Astrocyte (in vitro differentiated cells and primary cell): ENCODE data around the gene MIOS. TPM values are rescaled to one million over a fixed set of nuclear protein-coding genes. Genes with fewer than 3 reads are reported as not detected.

ENCODE experiments used
- DNase-seq: peaks from one replicate; pipeline ENCODE4 v3.0.0-alpha.2; 2010; ENCODE audit warnings: low read depth
- FAIRE-seq: peaks from 2 replicates; lab custom pipeline; 2011; peaks lifted over from hg19 to GRCh38; lab: Jason Lieb, UNC
- H2AFZ ChIP-seq: 2 replicates; pipeline ENCODE4 v1.6.0; 2012; ENCODE audit warnings: low read depth, low read length, inconsistent platforms
- H3K27ac ChIP-seq: 2 replicates; pipeline ENCODE4 v1.5.1; 2011; ENCODE audit warnings: low read depth, low read length, inconsistent platforms
- H3K27me3 ChIP-seq: 2 replicates; pipeline ENCODE4 v1.6.0; 2011; ENCODE audit warnings: low read length, inconsistent platforms; ENCODE audit not compliant: insufficient read depth
- H3K36me3 ChIP-seq: 2 replicates; pipeline ENCODE4 v1.5.1; 2011; ENCODE audit warnings: low read length, inconsistent platforms; ENCODE audit not compliant: insufficient read depth
- H3K4me1 ChIP-seq: 2 replicates; pipeline ENCODE4 v1.5.1; 2011; ENCODE audit warnings: low read length, inconsistent platforms; ENCODE audit not compliant: insufficient read depth
- H3K4me2 ChIP-seq: 2 replicates; pipeline ENCODE4 v1.6.0; 2012; ENCODE audit warnings: low read length, inconsistent platforms
- H3K4me3 ChIP-seq: 2 replicates; pipeline ENCODE4 v1.5.1; 2011; ENCODE audit warnings: low read depth, mild to moderate bottlenecking, low read length, inconsistent platforms; ENCODE audit not compliant: insufficient read depth
- H3K79me2 ChIP-seq: 2 replicates; pipeline ENCODE4 v1.6.0; 2012; ENCODE audit warnings: mild to moderate bottlenecking, low read length, inconsistent platforms; ENCODE audit not compliant: insufficient read depth
- H3K9ac ChIP-seq: 2 replicates; pipeline ENCODE4 v1.6.0; 2012; ENCODE audit warnings: mild to moderate bottlenecking, low read length, inconsistent platforms
- H3K9me3 ChIP-seq: 2 replicates; pipeline ENCODE4 v1.5.1; 2012; ENCODE audit warnings: low read depth, mild to moderate bottlenecking, low read length, inconsistent platforms; ENCODE audit not compliant: insufficient read depth
- H4K20me1 ChIP-seq: 2 replicates; pipeline ENCODE4 v1.6.0; 2012; ENCODE audit warnings: low read length, inconsistent platforms; ENCODE audit not compliant: insufficient read depth
- H3K27ac Mint-ChIP-seq: one replicate; pipeline ENCODE4 v1.8.0; 2021; ENCODE audit warnings: mild to moderate bottlenecking, mixed read lengths; ENCODE audit not compliant: unreplicated experiment
- H3K27me3 Mint-ChIP-seq: one replicate; pipeline ENCODE4 v1.8.0; 2021; ENCODE audit warnings: low read depth, mixed read lengths; ENCODE audit not compliant: unreplicated experiment
- H3K36me3 Mint-ChIP-seq: one replicate; pipeline ENCODE4 v1.8.0; 2021; ENCODE audit warnings: low read depth, mixed read lengths; ENCODE audit not compliant: unreplicated experiment
- H3K4me1 Mint-ChIP-seq: one replicate; pipeline ENCODE4 v1.8.0; 2021; ENCODE audit warnings: low read depth, mixed read lengths; ENCODE audit not compliant: unreplicated experiment
- H3K4me3 Mint-ChIP-seq: one replicate; pipeline ENCODE4 v1.8.0; 2021; ENCODE audit warnings: mild to moderate bottlenecking, moderate library complexity, mixed read lengths; ENCODE audit not compliant: unreplicated experiment
- H3K9me3 Mint-ChIP-seq: one replicate; pipeline ENCODE4 v1.8.0; 2021; ENCODE audit warnings: mild to moderate bottlenecking, mixed read lengths; ENCODE audit not compliant: unreplicated experiment
- EZH2 ChIP-seq: IDR thresholded peaks from 2 replicates; pipeline ENCODE4 v1.6.1; 2012; ENCODE audit warnings: mild to moderate bottlenecking, low read length, inconsistent platforms; ENCODE audit not compliant: insufficient read depth
- total RNA-seq: library from RNA; stranded (reverse); gene quantifications from 2 replicates; pipeline ENCODE4 v1.2.1, GENCODE V29; 2021
- TF ChIP-seq, protein P1 (sequence below): IDR thresholded peaks from 2 replicates; pipeline ENCODE4 v1.5.1; 2011; ENCODE audit warnings: low read depth, mild to moderate bottlenecking, inconsistent platforms, low read length, moderate library complexity; ENCODE audit not compliant: insufficient read depth

The MIOS gene
- total RNA-seq, 1 donor from 2014 or later: 16.4 TPM

DNA sequence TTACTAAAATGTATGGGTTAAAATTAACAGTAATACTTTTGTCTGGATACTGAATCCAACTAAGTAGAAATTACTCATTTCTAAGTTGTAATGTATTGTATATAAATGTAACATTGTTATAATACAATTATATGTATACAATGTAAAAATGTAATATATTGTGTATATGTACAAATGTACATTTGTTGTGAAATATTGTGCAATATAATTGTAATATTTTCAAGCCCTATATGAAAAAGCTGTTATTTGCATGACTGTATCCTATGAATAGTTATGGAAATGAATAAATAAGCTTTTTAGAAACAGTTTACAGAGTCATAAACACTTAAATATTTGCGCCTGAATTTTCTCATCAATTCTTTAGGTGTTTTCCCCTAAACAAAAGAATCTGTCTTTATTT, 53.6 kb downstream of the MIOS start:
- TF ChIP-seq, protein P1, sequence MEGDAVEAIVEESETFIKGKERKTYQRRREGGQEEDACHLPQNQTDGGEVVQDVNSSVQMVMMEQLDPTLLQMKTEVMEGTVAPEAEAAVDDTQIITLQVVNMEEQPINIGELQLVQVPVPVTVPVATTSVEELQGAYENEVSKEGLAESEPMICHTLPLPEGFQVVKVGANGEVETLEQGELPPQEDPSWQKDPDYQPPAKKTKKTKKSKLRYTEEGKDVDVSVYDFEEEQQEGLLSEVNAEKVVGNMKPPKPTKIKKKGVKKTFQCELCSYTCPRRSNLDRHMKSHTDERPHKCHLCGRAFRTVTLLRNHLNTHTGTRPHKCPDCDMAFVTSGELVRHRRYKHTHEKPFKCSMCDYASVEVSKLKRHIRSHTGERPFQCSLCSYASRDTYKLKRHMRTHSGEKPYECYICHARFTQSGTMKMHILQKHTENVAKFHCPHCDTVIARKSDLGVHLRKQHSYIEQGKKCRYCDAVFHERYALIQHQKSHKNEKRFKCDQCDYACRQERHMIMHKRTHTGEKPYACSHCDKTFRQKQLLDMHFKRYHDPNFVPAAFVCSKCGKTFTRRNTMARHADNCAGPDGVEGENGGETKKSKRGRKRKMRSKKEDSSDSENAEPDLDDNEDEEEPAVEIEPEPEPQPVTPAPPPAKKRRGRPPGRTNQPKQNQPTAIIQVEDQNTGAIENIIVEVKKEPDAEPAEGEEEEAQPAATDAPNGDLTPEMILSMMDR: no peak
- no peak for TF ChIP-seq EZH2
- no peaks in the 10 kb centered on the region for H3K4me1 Mint-ChIP-seq

DNA sequence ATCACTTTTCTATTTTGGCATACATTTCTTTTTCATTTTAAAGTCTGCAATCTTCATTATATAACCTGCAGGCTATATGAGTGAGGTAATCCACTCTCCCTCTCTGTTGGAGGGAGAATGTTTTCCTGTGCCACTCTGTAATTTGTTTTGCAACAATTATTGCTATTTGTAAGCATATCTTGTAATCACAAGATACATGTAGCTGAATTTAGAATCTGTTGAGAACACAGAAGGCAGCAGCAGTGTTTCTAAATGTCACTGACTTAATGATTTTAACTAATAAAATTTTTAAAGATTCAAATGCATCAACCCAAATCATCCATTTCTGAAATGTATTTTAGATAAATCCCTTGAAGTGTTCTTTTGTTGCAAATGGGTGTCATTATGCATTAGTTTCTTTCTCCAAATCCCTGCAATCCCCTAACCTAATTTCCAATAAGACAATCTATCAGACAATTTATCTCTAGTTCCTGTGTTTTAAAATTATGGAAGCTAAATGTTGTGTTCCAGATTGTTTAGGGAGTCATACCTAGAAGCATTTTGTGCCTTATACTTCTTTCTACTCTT, 54.0 kb downstream of the MIOS start:
- Histone ChIP-seq H3K27ac (no peak overlapping the region), H3K9ac (no peak overlapping the region), H3K36me3 (no peaks in the 10 kb centered on the region), H3K4me1 (no peaks in the 10 kb centered on the region), H3K27me3 (no peaks in the 10 kb centered on the region), H2AFZ (no peak overlapping the region), H3K9me3 (no peaks in the 10 kb centered on the region), H4K20me1 (no peaks in the 10 kb centered on the region), H3K4me2 (no peak overlapping the region), H3K79me2 (no peaks in the 10 kb centered on the region), H3K4me3 (no peak overlapping the region)
- H3K27me3 Mint-ChIP-seq: peaks cover 2% of the 10 kb centered on the region
- no peak overlapping the region for H3K27ac Mint-ChIP-seq
- FAIRE-seq (no peak), DNase-seq (no peak)
- TF ChIP-seq EZH2: no peak
- TF ChIP-seq, protein P1: no peak
- H3K9me3 Mint-ChIP-seq: no peaks in the 10 kb centered on the region
- no peaks in the 10 kb centered on the region for H3K4me1 Mint-ChIP-seq
- no peak overlapping the region for H3K4me3 Mint-ChIP-seq
- H3K36me3 Mint-ChIP-seq: no peaks in the 10 kb centered on the region

More for the DNA sequence above, 53.6 kb downstream of the MIOS start:
- DNase-seq (no peak), FAIRE-seq (no peak)
- H3K9ac ChIP-seq: no peak overlapping the region
- Mint-ChIP-seq H3K4me3 (no peak overlapping the region), H3K27me3 (peaks cover 2% of the 10 kb centered on the region), H3K36me3 (no peaks in the 10 kb centered on the region), H3K9me3 (no peaks in the 10 kb centered on the region), H3K27ac (no peak overlapping the region)
- H3K79me2 ChIP-seq: no peaks in the 10 kb centered on the region
- H3K27ac ChIP-seq: no peak overlapping the region
- no peaks in the 10 kb centered on the region for H3K27me3 ChIP-seq
- no peak overlapping the region for H3K4me2 ChIP-seq
- H2AFZ ChIP-seq: no peak overlapping the region
- H4K20me1 ChIP-seq: no peaks in the 10 kb centered on the region
- no peaks in the 10 kb centered on the region for H3K4me1 ChIP-seq
- H3K9me3 ChIP-seq: no peaks in the 10 kb centered on the region
- H3K36me3 ChIP-seq: no peaks in the 10 kb centered on the region
- no peak overlapping the region for H3K4me3 ChIP-seq

DNA sequence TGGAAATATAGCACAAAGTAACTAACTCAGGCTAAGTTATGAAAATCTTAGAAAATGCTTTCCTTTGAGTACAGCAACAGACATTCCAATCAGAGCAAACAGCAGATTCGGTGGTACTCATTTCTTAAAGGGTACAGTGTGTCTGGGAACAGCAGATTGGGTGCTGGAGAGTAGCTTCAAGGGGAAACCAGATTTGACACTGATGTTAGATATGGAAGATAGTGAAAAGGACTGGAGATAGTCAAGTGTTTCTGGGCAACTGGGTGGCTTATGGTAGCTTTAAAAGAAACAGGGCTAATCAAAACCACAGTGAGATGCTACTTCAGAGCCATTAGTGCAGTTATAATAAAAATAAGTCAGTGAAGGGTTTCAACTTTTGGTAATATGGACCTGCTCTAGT, 61.8 kb downstream of the MIOS start:
- Histone ChIP-seq H2AFZ (no peak overlapping the region), H3K4me3 (no peak overlapping the region), H3K27me3 (no peaks in the 10 kb centered on the region), H3K9me3 (no peaks in the 10 kb centered on the region), H3K4me2 (no peak overlapping the region), H3K9ac (no peak overlapping the region), H4K20me1 (no peaks in the 10 kb centered on the region), H3K79me2 (no peaks in the 10 kb centered on the region), H3K36me3 (no peaks in the 10 kb centered on the region), H3K4me1 (no peaks in the 10 kb centered on the region), H3K27ac (no peak overlapping the region)
- Mint-ChIP-seq H3K4me1 (no peaks in the 10 kb centered on the region), H3K27me3 (no peaks in the 10 kb centered on the region), H3K27ac (no peak overlapping the region), H3K9me3 (peaks cover 12% of the 10 kb centered on the region), H3K36me3 (no peaks in the 10 kb centered on the region), H3K4me3 (no peak overlapping the region)
- FAIRE-seq (no peak), DNase-seq (no peak)
- no peak for TF ChIP-seq EZH2
- TF ChIP-seq, protein P1: no peak
